Suprapubic skin (tissue), 3 donors: ENCODE data around the gene TRIM66.

Experiments used
- CTCF ChIP-seq, 2 donors: fragments of 200-600 bp in 1 of 2; fragments of 450-650 bp in 1 of 2; sonication (generic) in 1 of 2; IDR thresholded peaks; one replicate each; pipeline ENCODE4 v1.5.1; 2016 to 2019; ENCODE audit warnings: antibody characterized with exemption in 2 of 2, mild to moderate bottlenecking in 1 of 2, moderate library complexity in 1 of 2
- POLR2A ChIP-seq, 2 donors: fragments of 450-650 bp; IDR thresholded peaks; one replicate each; pipeline ENCODE4 v1.6.1; 2017; ENCODE audit warnings: antibody characterized with exemption in 2 of 2, mild to moderate bottlenecking in 2 of 2, moderate library complexity in 2 of 2

- TF ChIP-seq CTCF (IDR thresholded peaks at IDR 0.05), result no peak
- no peak for TF ChIP-seq POLR2A (IDR thresholded peaks at IDR 0.05)
Measured at GRCh38 chr11:8654503-8654902, 28.0 kb downstream of the TRIM66 start.
